Erythroblast (primary cell): ENCODE data around the gene CRYBG1.

Experiments used
- DNase-seq, 2 experiments: peaks; one replicate each; lab custom pipeline; 2025; lab: John Stamatoyannopoulos, UW
- GATA1 ChIP-seq: IDR thresholded peaks from 2 replicates; pipeline ENCODE4 v1.6.1; 2011; ENCODE audit warnings: low read depth, mild to moderate bottlenecking, control low read depth, low read length, moderate library complexity
- POLR2A ChIP-seq: IDR thresholded peaks from 2 replicates; pipeline ENCODE4 v1.6.1; 2011; ENCODE audit warnings: mild to moderate bottlenecking, low read length

Gene CRYBG1

GRCh38 chr6:106468935-106469334, 108.4 kb downstream of the CRYBG1 start:
- DNase-seq = no peak
- TF ChIP-seq POLR2A (no peak), GATA1 (no peak)

DNA sequence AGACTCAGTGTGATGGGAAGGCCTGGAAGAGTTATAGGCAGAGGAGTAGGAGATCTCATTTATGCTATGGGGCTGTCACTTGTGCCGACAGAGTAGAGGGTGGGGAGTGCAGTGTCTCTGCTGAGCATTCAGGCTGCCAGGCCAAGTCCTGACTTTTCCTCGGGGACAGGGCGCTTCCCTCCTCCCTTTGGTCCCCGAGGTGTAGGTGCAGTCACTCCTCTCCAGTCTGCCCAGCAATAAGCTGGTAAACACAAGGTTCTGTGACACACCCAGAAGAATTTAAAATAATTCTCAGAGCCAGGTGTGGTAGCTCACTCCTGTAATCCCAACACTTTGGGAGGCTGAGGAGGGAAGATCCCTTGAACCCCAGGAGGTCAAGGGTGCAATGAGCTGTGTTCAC, 109.4 kb downstream of the CRYBG1 start:
- no peak for TF ChIP-seq POLR2A
- no peak for TF ChIP-seq GATA1
- DNase-seq = no peak

DNA sequence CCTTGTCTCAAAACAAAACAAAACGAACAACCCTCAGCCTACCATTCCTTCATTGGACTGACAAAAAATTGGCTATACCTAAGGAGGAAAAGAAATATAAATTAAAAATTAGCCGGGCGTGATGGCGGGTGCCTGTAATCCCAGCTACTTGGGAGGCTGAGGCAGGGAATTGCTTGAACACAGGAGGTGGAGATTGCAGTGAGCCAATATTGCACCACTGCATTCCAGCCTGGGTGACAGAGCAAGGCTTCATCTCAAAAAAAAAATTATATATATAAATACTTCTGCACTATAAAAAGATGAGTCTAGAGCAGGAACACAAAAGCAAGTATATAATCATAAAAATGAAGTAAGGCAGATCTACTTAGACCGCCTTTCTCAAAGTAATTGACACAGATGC, 109.8 kb downstream of the CRYBG1 start:
- DNase-seq = no peak
- TF ChIP-seq POLR2A (no peak), GATA1 (no peak)

GRCh38 chr6:106470811-106471210, 110.3 kb downstream of the CRYBG1 start:
- DNase-seq = no peak
- TF ChIP-seq POLR2A (no peak), GATA1 (no peak)

DNA sequence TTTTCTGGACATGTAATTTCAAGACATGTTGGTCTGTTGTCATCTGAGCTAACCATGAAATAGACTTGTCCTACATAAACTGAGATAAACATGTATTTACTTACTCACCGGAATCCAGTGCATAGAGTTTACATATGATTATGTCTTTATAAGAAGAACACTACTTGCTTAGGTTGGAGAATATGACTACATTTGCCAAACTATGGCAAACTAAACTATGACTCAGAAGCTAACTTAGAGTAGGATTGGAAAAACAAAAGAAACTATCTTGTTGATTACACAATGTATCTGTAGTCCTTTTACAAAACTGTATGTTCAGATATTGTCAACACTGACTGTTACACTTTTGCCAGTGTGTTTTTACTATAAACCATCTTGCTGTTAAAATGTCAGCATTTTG, 113.3 kb downstream of the CRYBG1 start:
- DNase-seq = no peak
- TF ChIP-seq POLR2A = no peak
- TF ChIP-seq GATA1 = no peak

DNA sequence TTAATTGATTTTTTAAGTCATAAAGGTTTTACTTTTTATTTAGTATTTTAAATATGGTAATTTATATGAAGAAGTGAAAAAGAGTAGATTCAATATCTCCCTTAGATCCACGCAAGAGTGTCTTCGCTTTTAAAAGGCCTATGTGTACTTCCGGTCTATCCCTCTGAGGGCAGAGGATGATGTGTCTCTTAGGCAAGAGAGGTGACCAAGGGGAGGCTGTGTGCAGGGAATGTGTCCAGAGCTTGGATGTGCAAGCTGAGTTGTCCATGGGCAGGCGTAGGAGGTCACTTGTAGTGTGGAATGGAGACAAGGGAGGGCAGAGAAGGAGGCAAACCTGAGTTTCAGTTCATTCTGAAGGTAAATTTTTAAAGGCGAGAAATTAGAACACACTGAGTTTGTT, 113.9 kb downstream of the CRYBG1 start:
- DNase-seq = no peak
- TF ChIP-seq GATA1 (no peak), POLR2A (no peak)

DNA sequence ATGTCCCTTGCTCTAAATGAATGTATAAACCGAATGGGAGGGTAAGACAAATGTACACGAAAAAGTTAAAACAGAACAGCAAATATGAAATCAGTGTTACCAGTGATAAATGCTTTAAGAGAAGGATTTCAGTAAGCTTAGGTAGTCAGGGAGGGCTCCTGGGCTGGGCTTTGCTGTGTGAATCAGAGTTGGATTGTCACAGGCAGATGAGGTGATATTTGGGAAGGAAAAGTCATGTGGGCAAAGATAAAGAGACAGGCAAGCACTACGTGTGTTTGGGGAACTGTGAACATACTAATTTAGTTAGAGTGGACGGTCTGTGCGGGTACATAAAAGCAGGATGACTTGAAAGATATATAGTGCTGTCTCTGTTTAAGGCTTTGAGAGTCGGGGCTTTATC, 114.8 kb downstream of the CRYBG1 start:
- TF ChIP-seq GATA1 (no peak), POLR2A (no peak)
- DNase-seq = no peak

GRCh38 chr6:106476331-106477105, 116.0 kb downstream of the CRYBG1 start:
- DNase-seq = no peak
- TF ChIP-seq GATA1 (no peak), POLR2A (no peak)

DNA sequence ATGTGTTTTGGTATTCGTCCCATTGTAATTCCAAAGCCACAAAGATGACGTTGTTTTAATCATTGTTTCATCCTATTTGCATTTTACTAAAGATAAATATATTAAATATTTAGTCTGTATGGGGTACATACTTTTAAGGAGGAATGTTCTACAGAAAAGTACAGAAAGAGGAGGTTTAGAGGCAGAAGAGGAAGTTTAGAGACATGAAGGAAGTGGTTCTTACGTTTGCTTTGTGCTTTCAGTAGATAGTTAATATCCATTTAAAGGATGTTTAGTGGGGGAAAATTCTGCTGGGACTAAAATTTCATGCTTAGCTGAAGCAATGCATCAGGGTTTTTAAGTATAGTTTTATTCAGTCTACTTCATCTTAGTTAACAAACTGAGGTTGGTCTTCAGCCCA, 116.6 kb downstream of the CRYBG1 start:
- no peak for DNase-seq
- TF ChIP-seq GATA1 = no peak
- no peak for TF ChIP-seq POLR2A

GRCh38 chr6:106477790-106478189, 117.3 kb downstream of the CRYBG1 start:
- no peak for TF ChIP-seq POLR2A
- no peak for TF ChIP-seq GATA1
- DNase-seq = no peak

- TF ChIP-seq GATA1 = no peak
- TF ChIP-seq POLR2A = no peak
- no peak for DNase-seq
Observed at GRCh38 chr6:106486236-106486635, 125.7 kb downstream of the CRYBG1 start.

DNA sequence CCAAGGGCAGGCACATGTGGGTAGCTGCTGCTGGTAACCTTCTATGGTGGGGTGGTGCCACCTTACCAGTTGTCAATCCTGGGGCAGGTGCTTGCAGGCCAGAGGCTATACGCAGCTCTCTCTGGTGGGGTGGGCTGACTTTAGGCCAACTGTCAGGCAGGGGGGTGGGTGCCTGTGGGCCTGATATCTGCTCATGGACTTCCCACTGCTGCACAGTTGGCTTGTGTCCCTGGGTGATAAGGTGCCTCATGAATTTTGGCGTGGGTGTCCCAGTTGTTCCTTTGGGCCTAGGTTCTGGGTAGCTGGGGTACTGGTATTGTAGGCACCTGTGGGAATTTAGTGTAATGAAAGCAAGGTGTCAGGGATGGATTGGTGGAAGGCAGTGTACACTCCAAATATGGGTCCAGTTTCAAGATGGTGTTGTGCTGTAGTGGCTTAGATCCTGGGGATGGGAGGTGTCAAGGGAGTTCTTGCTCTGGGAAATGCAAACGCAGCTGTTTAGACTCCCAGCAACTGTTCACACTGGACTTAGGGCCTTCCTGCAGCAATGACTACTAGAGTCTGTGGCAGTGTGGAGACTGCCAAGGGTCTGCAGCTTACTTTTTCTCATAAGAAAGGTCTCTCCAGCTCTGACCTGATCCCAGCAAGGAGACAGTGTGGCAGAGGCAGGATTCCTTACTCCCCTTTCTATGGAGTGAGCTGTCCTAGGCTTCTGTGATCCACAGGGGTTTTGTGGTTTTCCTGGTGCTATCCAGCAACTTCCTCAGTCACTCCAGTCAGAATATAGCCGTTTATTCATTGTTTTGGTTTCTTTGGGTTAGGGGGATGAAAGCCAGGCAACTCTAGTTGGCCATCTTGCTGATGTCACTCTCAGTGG, 128.2 kb downstream of the CRYBG1 start:
- TF ChIP-seq GATA1 (no peak), POLR2A (no peak)
- DNase-seq = peak; percentile 76 to 93

DNA sequence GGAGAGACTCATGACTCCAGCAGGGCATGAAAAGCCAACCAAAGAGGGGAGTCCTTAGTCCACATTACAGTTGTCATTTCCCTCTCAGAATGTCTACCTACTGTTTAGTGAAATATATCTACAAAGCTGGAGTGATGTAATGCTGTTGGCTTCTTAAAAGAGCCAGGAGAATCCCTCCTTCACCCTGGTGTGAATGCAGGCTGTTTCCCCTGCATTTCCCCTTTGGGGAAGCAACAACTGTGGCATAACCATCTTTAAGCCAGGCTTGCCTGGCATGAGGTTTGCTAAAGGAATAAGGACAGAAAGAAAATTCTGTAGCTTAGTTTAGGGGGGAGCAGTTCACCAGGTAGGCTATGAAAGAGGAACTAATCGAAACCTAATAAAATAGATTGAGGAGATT, 129.5 kb downstream of the CRYBG1 start:
- TF ChIP-seq GATA1 = no peak
- no peak for TF ChIP-seq POLR2A

GRCh38 chr6:106490436-106490835, 129.9 kb downstream of the CRYBG1 start:
- TF ChIP-seq GATA1 (no peak), POLR2A (no peak)
- no peak for DNase-seq

More for the DNA sequence above, 129.5 kb downstream of the CRYBG1 start:
- DNase-seq = no peak
